Activated naive CD8-positive, alpha-beta T cell treated with anti-CD3 and anti-CD28 coated beads, Interleukin-2, amount 10 ng/mL, durations not matched to agents 7 days and 5 days (primary cell): ENCODE results near the gene CDX4. TPM values are rescaled to one million over a fixed set of nuclear protein-coding genes. Genes with fewer than 3 reads are reported as not detected.

ENCODE experiments used
- total RNA-seq, 2 experiments: library from RNA; stranded (reverse); gene quantifications; one replicate each; pipeline ENCODE4 v1.2.3, GENCODE V29; 2021

CDX4 gene
- total RNA-seq, 2 experiments from 2014 or later = not detected

Other genes starting within 250 kb of the CDX4 start
- gene NAP1L2, start 232.2 kb upstream of the CDX4 start, total RNA-seq = 1 to 10 TPM; 5.5 to 6.9 TPM
- 1 to 10 TPM; 8.4 to 8.6 TPM for gene CHIC1, start 116.1 kb downstream of the CDX4 start, total RNA-seq